Measurements from ENCODE around the gene IRAK3. TPM values are rescaled to one million over a fixed set of nuclear protein-coding genes. Genes with fewer than 3 reads are reported as not detected.

Gene IRAK3
- total RNA-seq, 1 experiment from 2014 or later, result 0.44 TPM

- Histone ChIP-seq H4K20me1 (ENCODE audit: control insufficient read depth, insufficient read depth, insufficient read length) (no peaks in the 10 kb centered on the region), H3K23me2 (ENCODE audit: insufficient read length, low read depth, low read length, poor library complexity, severe bottlenecking) (no peaks in the 10 kb centered on the region), H2BK12ac (ENCODE audit: insufficient read length, low read depth, low read length) (no peak overlapping the region), H2BK120ac (ENCODE audit: low read depth, low read length, poor library complexity, severe bottlenecking) (no peak overlapping the region), H3K23ac (ENCODE audit: insufficient read length, low read depth, low read length) (no peak overlapping the region), H2AK5ac (ENCODE audit: insufficient read length, low read length) (no peak overlapping the region), H3K56ac (ENCODE audit: insufficient read length, low read depth, low read length) (no peak overlapping the region), H3K27ac (ENCODE audit: insufficient read length, low read depth, low read length) (no peak overlapping the region), H3K4ac (ENCODE audit: low read depth, low read length) (no peak overlapping the region), H2AFZ (ENCODE audit: low read length) (no peak overlapping the region), H3K4me2 (ENCODE audit: insufficient read depth, insufficient read length, low read length) (no peak overlapping the region), H2BK20ac (ENCODE audit: low read depth, low read length, poor library complexity, severe bottlenecking) (no peak overlapping the region), H3K4me1 (ENCODE audit: insufficient read depth, low read length) (no peaks in the 10 kb centered on the region), H3K14ac (ENCODE audit: insufficient read depth, low read length) (no peak overlapping the region), H2BK15ac (ENCODE audit: low read depth, low read length) (no peak overlapping the region), H3K79me2 (ENCODE audit: insufficient read depth, low read length) (no peaks in the 10 kb centered on the region), H3K9ac (ENCODE audit: extremely low read depth, insufficient read length, low read length) (no peak overlapping the region), H2BK5ac (ENCODE audit: insufficient read length, low read length) (no peak overlapping the region), H3K27me3 (ENCODE audit: insufficient read depth, low read length) (no peaks in the 10 kb centered on the region), H3K79me1 (ENCODE audit: insufficient read depth, low read depth, low read length, poor library complexity, severe bottlenecking) (no peaks in the 10 kb centered on the region), H3K18ac (ENCODE audit: insufficient read length, low read depth, low read length) (no peak overlapping the region), H3K9me3 (ENCODE audit: control insufficient read depth, low read depth, low read length) (no peaks in the 10 kb centered on the region), H4K8ac (replicated peaks; ENCODE audit: insufficient read length, low read depth, low read length) (no peak overlapping the region), H3T11ph (ENCODE audit: low read length) (no peak overlapping the region), H4K91ac (ENCODE audit: insufficient read length, low read depth, low read length) (no peak overlapping the region), H4K5ac (ENCODE audit: insufficient read length, low read depth, low read length) (no peak overlapping the region)
- Mint-ChIP-seq H3K27ac (no peak overlapping the region), H3K4me3 (no peak overlapping the region), H3K36me3 (ENCODE audit: insufficient read depth in 1 of 3, low read depth in 3 of 3) (peaks cover 0 to 7% (median 6%) of the 10 kb centered on the region in 3 experiments; a peak in 5 of 7 replicates), H3K4me1 (no peaks in the 10 kb centered on the region), H3K27me3 (ENCODE audit: low read depth) (no peaks in the 10 kb centered on the region; the same call in 1 of the 2 replicates), H3K9me3 (peaks cover 5 to 6% of the 10 kb centered on the region in 2 experiments)
- DNase-seq, result no peak
- no peak for TF ChIP-seq CTCF (conservative IDR thresholded peaks at IDR 0.05)
- WGBS (ENCODE audit: extremely low coverage, insufficient read length, low lambda C conversion rate), result no CpG with 5 or more reads among the region's 4 CpGs
These were observed 14.8 kb downstream of the IRAK3 start for GRCh38 chr12:66203820-66204219.
